ENCODE data around the gene C22orf23. TPM values are rescaled to one million over a fixed set of nuclear protein-coding genes. Genes with fewer than 3 reads are reported as not detected.

The C22orf23 gene
- total RNA-seq, 6 experiments from 2014 or later = 0.43 to 0.73 (median 0.54) TPM

- TF ChIP-seq CTCF (IDR thresholded peaks at IDR 0.05) = no peak
- Mint-ChIP-seq H3K36me3 (ENCODE audit: low read depth) (peaks cover 9% of the 10 kb centered on the region), H3K4me3 (no peak overlapping the region), H3K4me1 (ENCODE audit: low read depth) (no peaks in the 10 kb centered on the region), H3K9me3 (no peaks in the 10 kb centered on the region), H3K27ac (no peak overlapping the region), H3K27me3 (ENCODE audit: insufficient read depth) (no peaks in the 10 kb centered on the region; the same call in 1 of the 2 replicates)
- DNase-seq = no peak
These were observed 34.7 kb downstream of the C22orf23 start for GRCh38 chr22:37918580-37919270.

- Mint-ChIP-seq H3K36me3 (ENCODE audit: low read depth) (peaks cover 14% of the 10 kb centered on the region), H3K4me1 (ENCODE audit: low read depth) (no peaks in the 10 kb centered on the region), H3K27ac (no peak overlapping the region), H3K27me3 (ENCODE audit: insufficient read depth) (no peaks in the 10 kb centered on the region; the same call in none of the 2 replicates), H3K4me3 (no peak overlapping the region), H3K9me3 (no peaks in the 10 kb centered on the region)
- no peak for DNase-seq
- no peak for TF ChIP-seq CTCF (IDR thresholded peaks at IDR 0.05)
These were observed 35.4 kb downstream of the C22orf23 start for GRCh38 chr22:37917874-37918548.

GRCh38 chr22:37916311-37916710, 37.1 kb downstream of the C22orf23 start:
- H3K4me1 Mint-ChIP-seq (ENCODE audit: low read depth) = peaks cover under 1% of the 10 kb centered on the region; the same call in 1 of the 2 replicates
- H3K9me3 Mint-ChIP-seq = no peaks in the 10 kb centered on the region
- no peak for DNase-seq
- H3K36me3 Mint-ChIP-seq (ENCODE audit: low read depth) = peaks cover 15% of the 10 kb centered on the region
- H3K27me3 Mint-ChIP-seq (ENCODE audit: insufficient read depth) = no peaks in the 10 kb centered on the region; the same call in none of the 2 replicates
- TF ChIP-seq CTCF (IDR thresholded peaks at IDR 0.05) = no peak
- H3K27ac Mint-ChIP-seq = no peak overlapping the region
- no peak overlapping the region for H3K4me3 Mint-ChIP-seq

GRCh38 chr22:37913233-37913721, 40.1 kb downstream of the C22orf23 start:
- peaks cover 15% of the 10 kb centered on the region for H3K36me3 Mint-ChIP-seq (ENCODE audit: low read depth)
- H3K4me3 Mint-ChIP-seq = no peak overlapping the region
- no peak for DNase-seq
- H3K27me3 Mint-ChIP-seq (ENCODE audit: insufficient read depth) = no peaks in the 10 kb centered on the region; the same call in none of the 2 replicates
- no peak for TF ChIP-seq CTCF (IDR thresholded peaks at IDR 0.05)
- H3K9me3 Mint-ChIP-seq = no peaks in the 10 kb centered on the region
- H3K27ac Mint-ChIP-seq = no peak overlapping the region
- peaks cover 26% of the 10 kb centered on the region for H3K4me1 Mint-ChIP-seq (ENCODE audit: low read depth)

- Mint-ChIP-seq H3K4me1 (ENCODE audit: low read depth) (peaks cover 37% of the 10 kb centered on the region), H3K4me3 (no peak overlapping the region), H3K9me3 (no peaks in the 10 kb centered on the region), H3K27me3 (ENCODE audit: insufficient read depth) (no peaks in the 10 kb centered on the region; the same call in none of the 2 replicates), H3K36me3 (ENCODE audit: low read depth) (peaks cover 22% of the 10 kb centered on the region), H3K27ac (no peak overlapping the region)
- DNase-seq = no peak
- no peak for TF ChIP-seq CTCF (IDR thresholded peaks at IDR 0.05)
These were observed 41.2 kb downstream of the C22orf23 start for GRCh38 chr22:37912171-37912570.
